ENCODE results near the gene BLM. TPM values are rescaled to one million over a fixed set of nuclear protein-coding genes. Genes with fewer than 3 reads are reported as not detected.

The BLM gene
- total and polyA plus RNA-seq, 2 of the 4 experiments (the other 2 are of a cell fraction): 2.5 to 6.5 TPM

- CTCF ChIA-PET: no interaction called here
- no peak for DNase-seq
- dilution Hi-C loops (cut with HindIII; ENCODE audit: low sequenced_read_pairs, unreplicated experiment): no loop called here
Observed at GRCh38 chr15:90863987-90864386, 146.8 kb downstream of the BLM start.

More at GRCh38 chr15:90863987-90864386, 146.8 kb downstream of the BLM start:
- no peak overlapping the region for H4K91ac ChIP-seq (ENCODE audit: insufficient read depth, low read depth, low read length)
- H3K18ac ChIP-seq (ENCODE audit: low read depth, low read length): no peak overlapping the region
- TF ChIP-seq POLR2A (IDR thresholded peaks at IDR 0.05; ENCODE audit: low read depth, low read length): no peak
- TF ChIP-seq NFE2L2 (IDR thresholded peaks at IDR 0.05; ENCODE audit: low read depth, low read length): no peak
- TF ChIP-seq, protein P1, sequence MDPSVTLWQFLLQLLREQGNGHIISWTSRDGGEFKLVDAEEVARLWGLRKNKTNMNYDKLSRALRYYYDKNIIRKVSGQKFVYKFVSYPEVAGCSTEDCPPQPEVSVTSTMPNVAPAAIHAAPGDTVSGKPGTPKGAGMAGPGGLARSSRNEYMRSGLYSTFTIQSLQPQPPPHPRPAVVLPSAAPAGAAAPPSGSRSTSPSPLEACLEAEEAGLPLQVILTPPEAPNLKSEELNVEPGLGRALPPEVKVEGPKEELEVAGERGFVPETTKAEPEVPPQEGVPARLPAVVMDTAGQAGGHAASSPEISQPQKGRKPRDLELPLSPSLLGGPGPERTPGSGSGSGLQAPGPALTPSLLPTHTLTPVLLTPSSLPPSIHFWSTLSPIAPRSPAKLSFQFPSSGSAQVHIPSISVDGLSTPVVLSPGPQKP (IDR thresholded peaks at IDR 0.05; ENCODE audit: borderline replicate concordance, low read depth, low read length): no peak
- no peak for TF ChIP-seq SMC3 (IDR thresholded peaks at IDR 0.05; ENCODE audit: low read depth, low read length)
- TF ChIP-seq RFX5 (IDR thresholded peaks at IDR 0.05; ENCODE audit: low read depth, low read length): no peak
- TF ChIP-seq RAD21 (IDR thresholded peaks at IDR 0.05; ENCODE audit: low read length): no peak
- TF ChIP-seq BHLHE40 (IDR thresholded peaks at IDR 0.05; ENCODE audit: low read depth, low read length): no peak
- H3K36me3 ChIP-seq (ENCODE audit: control insufficient read depth, insufficient read depth, low read length): no peaks in the 10 kb centered on the region
- no peak overlapping the region for H2AFZ ChIP-seq (replicated peaks; ENCODE audit: low read length, poor library complexity)
- H3K14ac ChIP-seq (replicated peaks; ENCODE audit: low read depth, low read length): no peak overlapping the region
- WGBS, 2 experiments (ENCODE audit: extremely low coverage in 2 of 2, insufficient read length in 1 of 2): no CpG with 5 or more reads among the region's 4 CpGs
- H3K4me3 ChIP-seq (ENCODE audit: insufficient read depth, low read depth, low read length): no peak overlapping the region
- H3K4me2 ChIP-seq (ENCODE audit: low read depth, low read length): no peak overlapping the region
- H2BK120ac ChIP-seq (ENCODE audit: low read depth, low read length): no peak overlapping the region
- no peak overlapping the region for H4K5ac ChIP-seq (ENCODE audit: low read depth, low read length)
- no peak overlapping the region for H3K27ac ChIP-seq (ENCODE audit: insufficient read depth, low read length)
- no peak overlapping the region for H3K9ac ChIP-seq (ENCODE audit: low read depth, low read length)
- no peaks in the 10 kb centered on the region for H4K20me1 ChIP-seq (ENCODE audit: insufficient read depth, low read length)
- no peaks in the 10 kb centered on the region; the same call in 1 of the 2 replicates for H3K27me3 ChIP-seq (ENCODE audit: control insufficient read depth, insufficient read depth, low read length)
- ATAC-seq (ENCODE audit: low read depth): no peak
- no peak overlapping the region for H3K56ac ChIP-seq (ENCODE audit: extremely low read depth, insufficient read depth, low read length)
- no peaks in the 10 kb centered on the region for H3K9me3 ChIP-seq (ENCODE audit: control insufficient read depth, insufficient read depth, low read length)
- POLR2A ChIA-PET (ENCODE audit: unreplicated experiment): no interaction called here
- H3K23ac ChIP-seq (ENCODE audit: low read depth, low read length): no peak overlapping the region
- H3K79me1 ChIP-seq (ENCODE audit: low read depth in 1 of 2, low read length in 2 of 2): 0 out of 4 replicates have a peak, but pooled peaks cover 0 to under 1% of the 10 kb centered on the region in 2 experiments
- no peak overlapping the region for H2AK5ac ChIP-seq (ENCODE audit: low read depth, low read length)
- no peak overlapping the region for H3K4ac ChIP-seq (ENCODE audit: low read depth, low read length)
- intact Hi-C loops (cut with micrococcal nuclease): no loop called here
- no peak overlapping the region for H2AK9ac ChIP-seq (replicated peaks; ENCODE audit: low read depth, low read length, poor library complexity)
- no peak overlapping the region for H4K8ac ChIP-seq (ENCODE audit: low read depth in 2 of 2, low read length in 2 of 2)
- H3K9me1 ChIP-seq (ENCODE audit: insufficient read depth, low read length): peaks cover 11% of the 10 kb centered on the region
- H3K4me1 ChIP-seq (ENCODE audit: control insufficient read depth, insufficient read depth, low read length): peaks cover 6% of the 10 kb centered on the region
- no TSS peak for BruUV-seq (replicated peaks)
- in situ Hi-C loops (cut with MboI; ENCODE audit: low sequenced_read_pairs): no loop called here
- H2BK5ac ChIP-seq (ENCODE audit: low read depth, low read length, poor library complexity, severe bottlenecking): no peak overlapping the region
- H2BK20ac ChIP-seq (ENCODE audit: low read depth, low read length): no peak overlapping the region
- H2BK15ac ChIP-seq (ENCODE audit: low read depth, low read length): no peak overlapping the region
